ENCODE results near the gene TTLL11. TPM values are rescaled to one million over a fixed set of nuclear protein-coding genes. Genes with fewer than 3 reads are reported as not detected.

The TTLL11 gene
- total RNA-seq, 1 donor from 2014 or later = 6.9 TPM

GRCh38 chr9:122059214-122059954 lies 33.7 kb downstream of the TTLL11 start:
- Histone ChIP-seq H3K27ac (ENCODE audit: low read depth, low read length) (no peak overlapping the region), H2AFZ (ENCODE audit: low read depth, low read length) (no peak overlapping the region), H3K9me3 (ENCODE audit: insufficient read depth, low read depth, low read length) (no peaks in the 10 kb centered on the region), H4K20me1 (ENCODE audit: insufficient read depth, low read length) (peaks cover 34% of the 10 kb centered on the region), H3K36me3 (ENCODE audit: insufficient read depth, low read length) (no peaks in the 10 kb centered on the region), H3K4me3 (ENCODE audit: insufficient read depth, low read depth, low read length) (no peak overlapping the region), H3K79me2 (ENCODE audit: insufficient read depth, low read length) (no peaks in the 10 kb centered on the region), H3K4me1 (ENCODE audit: insufficient read depth, low read length) (peaks cover 3% of the 10 kb centered on the region), H3K4me2 (ENCODE audit: low read length) (no peak overlapping the region), H3K27me3 (ENCODE audit: insufficient read depth, low read length) (no peaks in the 10 kb centered on the region), H3K9ac (ENCODE audit: low read length) (no peak overlapping the region)
- no peak for DNase-seq (ENCODE audit: low read depth)
- Mint-ChIP-seq H3K36me3 (ENCODE audit: low read depth, unreplicated experiment) (peaks cover 2% of the 10 kb centered on the region), H3K9me3 (ENCODE audit: unreplicated experiment) (peaks cover 2% of the 10 kb centered on the region), H3K27ac (ENCODE audit: unreplicated experiment) (no peak overlapping the region), H3K27me3 (ENCODE audit: low read depth, unreplicated experiment) (no peaks in the 10 kb centered on the region), H3K4me1 (ENCODE audit: low read depth, unreplicated experiment) (no peaks in the 10 kb centered on the region), H3K4me3 (ENCODE audit: unreplicated experiment) (no peak overlapping the region)
- TF ChIP-seq CTCF (IDR thresholded peaks at IDR 0.05; ENCODE audit: insufficient read depth, low read depth, low read length) = no peak
- no peak for TF ChIP-seq EZH2 (IDR thresholded peaks at IDR 0.05; ENCODE audit: insufficient read depth, low read length)
- FAIRE-seq = no peak

GRCh38 chr9:122058709-122059108 lies 34.4 kb downstream of the TTLL11 start:
- DNase-seq (ENCODE audit: low read depth) (no peak), FAIRE-seq (no peak)
- no peaks in the 10 kb centered on the region for H3K9me3 ChIP-seq (ENCODE audit: insufficient read depth, low read depth, low read length)
- H3K36me3 Mint-ChIP-seq (ENCODE audit: low read depth, unreplicated experiment) = peaks cover 5% of the 10 kb centered on the region
- H3K4me3 Mint-ChIP-seq (ENCODE audit: unreplicated experiment) = no peak overlapping the region
- H3K9me3 Mint-ChIP-seq (ENCODE audit: unreplicated experiment) = peaks cover 2% of the 10 kb centered on the region
- H3K27me3 Mint-ChIP-seq (ENCODE audit: low read depth, unreplicated experiment) = no peaks in the 10 kb centered on the region
- no peak overlapping the region for H3K27ac ChIP-seq (ENCODE audit: low read depth, low read length)
- no peaks in the 10 kb centered on the region for H3K4me1 Mint-ChIP-seq (ENCODE audit: low read depth, unreplicated experiment)
- no peak for TF ChIP-seq CTCF (IDR thresholded peaks at IDR 0.05; ENCODE audit: insufficient read depth, low read depth, low read length)
- TF ChIP-seq EZH2 (IDR thresholded peaks at IDR 0.05; ENCODE audit: insufficient read depth, low read length) = no peak
- peaks cover 33% of the 10 kb centered on the region for H4K20me1 ChIP-seq (ENCODE audit: insufficient read depth, low read length)
- peaks cover 7% of the 10 kb centered on the region for H3K4me1 ChIP-seq (ENCODE audit: insufficient read depth, low read length)
- no peak overlapping the region for H3K4me2 ChIP-seq (ENCODE audit: low read length)
- no peaks in the 10 kb centered on the region for H3K27me3 ChIP-seq (ENCODE audit: insufficient read depth, low read length)
- H3K79me2 ChIP-seq (ENCODE audit: insufficient read depth, low read length) = no peaks in the 10 kb centered on the region
- no peak overlapping the region for H3K9ac ChIP-seq (ENCODE audit: low read length)
- H3K36me3 ChIP-seq (ENCODE audit: insufficient read depth, low read length) = no peaks in the 10 kb centered on the region
- no peak overlapping the region for H2AFZ ChIP-seq (ENCODE audit: low read depth, low read length)
- H3K4me3 ChIP-seq (ENCODE audit: insufficient read depth, low read depth, low read length) = no peak overlapping the region
- H3K27ac Mint-ChIP-seq (ENCODE audit: unreplicated experiment) = no peak overlapping the region

GRCh38 chr9:122058051-122058450 lies 35.1 kb downstream of the TTLL11 start:
- no peak overlapping the region for H3K27ac ChIP-seq (ENCODE audit: low read depth, low read length)
- peaks cover 3% of the 10 kb centered on the region for H3K79me2 ChIP-seq (ENCODE audit: insufficient read depth, low read length)
- H4K20me1 ChIP-seq (ENCODE audit: insufficient read depth, low read length) = peaks cover 35% of the 10 kb centered on the region
- H3K4me1 Mint-ChIP-seq (ENCODE audit: low read depth, unreplicated experiment) = peaks cover 3% of the 10 kb centered on the region
- peaks cover 5% of the 10 kb centered on the region for H3K36me3 Mint-ChIP-seq (ENCODE audit: low read depth, unreplicated experiment)
- TF ChIP-seq CTCF (IDR thresholded peaks at IDR 0.05; ENCODE audit: insufficient read depth, low read depth, low read length) (no peak), EZH2 (IDR thresholded peaks at IDR 0.05; ENCODE audit: insufficient read depth, low read length) (no peak)
- H3K27me3 ChIP-seq (ENCODE audit: insufficient read depth, low read length) = no peaks in the 10 kb centered on the region
- FAIRE-seq (no peak), DNase-seq (ENCODE audit: low read depth) (no peak)
- no peak overlapping the region for H3K4me3 ChIP-seq (ENCODE audit: insufficient read depth, low read depth, low read length)
- no peaks in the 10 kb centered on the region for H3K9me3 ChIP-seq (ENCODE audit: insufficient read depth, low read depth, low read length)
- no peak overlapping the region for H3K9ac ChIP-seq (ENCODE audit: low read length)
- no peak overlapping the region for H3K4me3 Mint-ChIP-seq (ENCODE audit: unreplicated experiment)
- H3K27me3 Mint-ChIP-seq (ENCODE audit: low read depth, unreplicated experiment) = no peaks in the 10 kb centered on the region
- H3K27ac Mint-ChIP-seq (ENCODE audit: unreplicated experiment) = no peak overlapping the region
- no peak overlapping the region for H3K4me2 ChIP-seq (ENCODE audit: low read length)
- H2AFZ ChIP-seq (ENCODE audit: low read depth, low read length) = no peak overlapping the region
- no peaks in the 10 kb centered on the region for H3K36me3 ChIP-seq (ENCODE audit: insufficient read depth, low read length)
- H3K9me3 Mint-ChIP-seq (ENCODE audit: unreplicated experiment) = peaks cover 2% of the 10 kb centered on the region
- peaks cover 14% of the 10 kb centered on the region for H3K4me1 ChIP-seq (ENCODE audit: insufficient read depth, low read length)
